HG02884 (cell line): ENCODE measurements around the gene SRPK2.
"Not testable (repeated sequence)": the region's sequence is repeated elsewhere in the genome, so short reads cannot be mapped to it uniquely, and the experiment has no call there.

Experiments used
- ATAC-seq: cut with Tn5 transposase; IDR thresholded peaks from one replicate; pipeline ENCODE4 v1.9.1; 2021; ENCODE audit warnings: mild to moderate bottlenecking, moderate library complexity; ENCODE audit not compliant: unreplicated experiment

SRPK2 gene

GRCh38 chr7:105268511-105269392, 120.0 kb downstream of the SRPK2 start:
- peak; percentile 72 for ATAC-seq

- peak; percentile 48 for ATAC-seq
Observed at GRCh38 chr7:105268056-105268455, 120.7 kb downstream of the SRPK2 start.

GRCh38 chr7:105267244-105267643, 121.5 kb downstream of the SRPK2 start:
- ATAC-seq, result no peak

- no peak for ATAC-seq
Observed at GRCh38 chr7:105264707-105265106, 124.0 kb downstream of the SRPK2 start.

- ATAC-seq, result no peak
Observed at GRCh38 chr7:105261689-105262088, 127.0 kb downstream of the SRPK2 start.

GRCh38 chr7:105260201-105260871, 128.4 kb downstream of the SRPK2 start:
- not testable (repeated sequence) for ATAC-seq

GRCh38 chr7:105258919-105259318, 129.8 kb downstream of the SRPK2 start:
- ATAC-seq, result not testable (repeated sequence)

GRCh38 chr7:105257338-105257737, 131.4 kb downstream of the SRPK2 start:
- no peak for ATAC-seq

GRCh38 chr7:105256761-105257231, 131.9 kb downstream of the SRPK2 start:
- no peak for ATAC-seq

GRCh38 chr7:105250706-105251105, 138.0 kb downstream of the SRPK2 start:
- no peak for ATAC-seq

- ATAC-seq, result no peak
Observed at GRCh38 chr7:105250239-105250638, 138.5 kb downstream of the SRPK2 start.

- no peak for ATAC-seq
Observed at GRCh38 chr7:105249216-105249615, 139.5 kb downstream of the SRPK2 start.

GRCh38 chr7:105246679-105247078, 142.0 kb downstream of the SRPK2 start:
- no peak for ATAC-seq

- no peak for ATAC-seq
Observed at GRCh38 chr7:105246256-105246655, 142.5 kb downstream of the SRPK2 start.

- no peak for ATAC-seq
Observed at GRCh38 chr7:105245398-105246114, 143.2 kb downstream of the SRPK2 start.

- ATAC-seq, result no peak
Observed at GRCh38 chr7:105244594-105244993, 144.1 kb downstream of the SRPK2 start.

GRCh38 chr7:105241198-105241597, 147.5 kb downstream of the SRPK2 start:
- no peak for ATAC-seq

- ATAC-seq, result no peak
Observed at GRCh38 chr7:105238198-105238765, 150.4 kb downstream of the SRPK2 start.

- ATAC-seq, result no peak
Observed at GRCh38 chr7:105234886-105235285, 153.8 kb downstream of the SRPK2 start.

- not testable (repeated sequence) for ATAC-seq
Observed at GRCh38 chr7:105232829-105233291, 155.9 kb downstream of the SRPK2 start.

- no peak for ATAC-seq
Observed at GRCh38 chr7:105230486-105230885, 158.2 kb downstream of the SRPK2 start.
